PC-3 (cell line): ENCODE results near the gene BROX.
"Not testable (repeated sequence)": the region's sequence is repeated elsewhere in the genome, so short reads cannot be mapped to it uniquely, and the experiment has no call there.

Source experiments
- EZH2 ChIP-seq: fragments of 300-600 bp; sonication (generic); IDR thresholded peaks from one replicate; pipeline ENCODE4 v1.6.1; 2017; ENCODE audit warnings: antibody characterized with exemption, mild to moderate bottlenecking, low read length; ENCODE audit not compliant: unreplicated experiment
- TF ChIP-seq, protein P1 (sequence below): fragments of 300-600 bp; sonication (generic); conservative IDR thresholded peaks from 2 replicates; pipeline ENCODE4 v1.5.1; 2017; ENCODE audit warnings: antibody characterized with exemption, low read depth, mild to moderate bottlenecking, low read length

DNA sequence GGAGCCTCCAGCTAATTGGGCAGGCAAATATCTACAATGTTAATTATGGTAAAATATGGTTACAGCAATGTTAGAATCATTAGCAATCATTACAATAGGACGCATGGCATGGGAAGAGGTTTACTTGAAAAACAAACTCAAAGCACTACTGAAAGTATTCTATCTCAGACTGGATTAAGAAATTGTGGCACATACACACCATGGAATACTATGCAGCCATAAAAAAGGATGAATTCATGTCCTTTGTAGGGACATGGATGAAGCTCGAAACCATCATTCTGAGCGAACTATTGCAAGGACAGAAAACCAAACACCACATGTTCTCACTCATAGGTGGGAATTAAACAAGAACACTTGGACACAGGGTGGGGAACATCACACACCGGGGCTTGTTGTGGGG is 49.8 kb downstream of the BROX start:
- TF ChIP-seq, protein P1, sequence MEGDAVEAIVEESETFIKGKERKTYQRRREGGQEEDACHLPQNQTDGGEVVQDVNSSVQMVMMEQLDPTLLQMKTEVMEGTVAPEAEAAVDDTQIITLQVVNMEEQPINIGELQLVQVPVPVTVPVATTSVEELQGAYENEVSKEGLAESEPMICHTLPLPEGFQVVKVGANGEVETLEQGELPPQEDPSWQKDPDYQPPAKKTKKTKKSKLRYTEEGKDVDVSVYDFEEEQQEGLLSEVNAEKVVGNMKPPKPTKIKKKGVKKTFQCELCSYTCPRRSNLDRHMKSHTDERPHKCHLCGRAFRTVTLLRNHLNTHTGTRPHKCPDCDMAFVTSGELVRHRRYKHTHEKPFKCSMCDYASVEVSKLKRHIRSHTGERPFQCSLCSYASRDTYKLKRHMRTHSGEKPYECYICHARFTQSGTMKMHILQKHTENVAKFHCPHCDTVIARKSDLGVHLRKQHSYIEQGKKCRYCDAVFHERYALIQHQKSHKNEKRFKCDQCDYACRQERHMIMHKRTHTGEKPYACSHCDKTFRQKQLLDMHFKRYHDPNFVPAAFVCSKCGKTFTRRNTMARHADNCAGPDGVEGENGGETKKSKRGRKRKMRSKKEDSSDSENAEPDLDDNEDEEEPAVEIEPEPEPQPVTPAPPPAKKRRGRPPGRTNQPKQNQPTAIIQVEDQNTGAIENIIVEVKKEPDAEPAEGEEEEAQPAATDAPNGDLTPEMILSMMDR, result not testable (repeated sequence)
- TF ChIP-seq EZH2, result not testable (repeated sequence)
